ENCODE measurements around the gene MYO1D. TPM values are rescaled to one million over a fixed set of nuclear protein-coding genes. Genes with fewer than 3 reads are reported as not detected.
"Not testable (repeated sequence)": the region's sequence is repeated elsewhere in the genome, so short reads cannot be mapped to it uniquely, and the experiment has no call there.

MYO1D gene
- total RNA-seq, 1 donor from 2014 or later: 12.9 TPM

GRCh38 chr17:32755045-32755805, 121.7 kb downstream of the MYO1D start:
- Mint-ChIP-seq H3K4me3 (no peak overlapping the region), H3K27me3 (no peaks in the 10 kb centered on the region), H3K9me3 (no peaks in the 10 kb centered on the region), H3K4me1 (peaks cover 9% of the 10 kb centered on the region), H3K27ac (no peak overlapping the region), H3K36me3 (ENCODE audit: low read depth) (no peaks in the 10 kb centered on the region)
- intact Hi-C loops (cut with micrococcal nuclease): loop anchor here (1.0 to 5.0 kb wide), 5 partner anchors 96 to 503 kb away; partner anchors contain the start of gene CDK5R1
- DNase-seq: no peak

- Mint-ChIP-seq H3K9me3 (no peaks in the 10 kb centered on the region), H3K27me3 (no peaks in the 10 kb centered on the region), H3K36me3 (ENCODE audit: low read depth) (no peaks in the 10 kb centered on the region), H3K4me1 (peaks cover 2% of the 10 kb centered on the region), H3K27ac (no peak overlapping the region), H3K4me3 (no peak overlapping the region)
- intact Hi-C loops (cut with micrococcal nuclease): no loop called here
- no peak for DNase-seq
These were observed 124.0 kb downstream of the MYO1D start for GRCh38 chr17:32752934-32753333.

DNA sequence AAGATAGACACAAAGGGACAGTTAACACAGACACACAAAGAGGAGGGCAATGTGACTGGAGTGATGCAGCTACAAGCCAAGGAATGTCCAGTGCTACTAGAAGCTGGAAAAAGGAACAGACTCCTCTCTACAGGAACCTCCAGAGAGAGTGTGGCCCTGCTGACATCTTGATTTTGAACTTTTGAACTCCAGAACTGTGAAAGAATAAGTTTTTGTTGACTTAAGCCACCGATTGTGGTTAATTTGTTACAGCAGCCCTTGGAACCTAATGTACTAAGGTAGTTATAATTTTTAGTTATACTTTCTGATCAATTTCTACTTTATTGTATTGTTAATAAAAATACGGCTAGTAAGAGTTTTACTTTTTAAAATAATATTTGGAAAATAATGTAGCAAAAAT, 129.1 kb downstream of the MYO1D start:
- intact Hi-C loops (cut with micrococcal nuclease): no loop called here
- Mint-ChIP-seq H3K27ac (no peak overlapping the region), H3K27me3 (no peaks in the 10 kb centered on the region), H3K9me3 (no peaks in the 10 kb centered on the region), H3K4me3 (no peak overlapping the region), H3K4me1 (no peaks in the 10 kb centered on the region), H3K36me3 (ENCODE audit: low read depth) (no peaks in the 10 kb centered on the region)
- DNase-seq: no peak

DNA sequence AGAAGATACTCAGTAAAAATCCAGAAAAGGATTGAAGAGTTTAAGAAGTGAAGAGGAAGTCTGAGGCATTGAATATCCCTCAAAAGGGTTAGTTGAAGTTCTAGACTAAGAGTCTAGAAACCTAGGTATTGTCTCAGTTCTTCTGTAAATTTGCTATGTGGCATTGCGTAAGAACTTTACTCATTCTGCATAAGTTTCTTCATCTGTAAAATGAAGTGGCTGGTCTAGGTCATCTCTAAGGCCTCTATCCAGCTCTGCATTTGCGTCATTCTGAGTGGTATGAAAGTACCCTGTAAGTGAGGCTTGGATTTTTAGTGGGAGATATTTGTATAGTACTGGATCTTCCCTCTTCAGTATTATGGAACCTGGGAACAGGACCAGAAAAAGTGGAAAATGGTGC, 130.2 kb downstream of the MYO1D start:
- DNase-seq: no peak
- Mint-ChIP-seq H3K36me3 (ENCODE audit: low read depth) (no peaks in the 10 kb centered on the region), H3K4me3 (no peak overlapping the region), H3K9me3 (no peaks in the 10 kb centered on the region), H3K27ac (no peak overlapping the region), H3K27me3 (no peaks in the 10 kb centered on the region), H3K4me1 (no peaks in the 10 kb centered on the region)
- intact Hi-C loops (cut with micrococcal nuclease): no loop called here

DNA sequence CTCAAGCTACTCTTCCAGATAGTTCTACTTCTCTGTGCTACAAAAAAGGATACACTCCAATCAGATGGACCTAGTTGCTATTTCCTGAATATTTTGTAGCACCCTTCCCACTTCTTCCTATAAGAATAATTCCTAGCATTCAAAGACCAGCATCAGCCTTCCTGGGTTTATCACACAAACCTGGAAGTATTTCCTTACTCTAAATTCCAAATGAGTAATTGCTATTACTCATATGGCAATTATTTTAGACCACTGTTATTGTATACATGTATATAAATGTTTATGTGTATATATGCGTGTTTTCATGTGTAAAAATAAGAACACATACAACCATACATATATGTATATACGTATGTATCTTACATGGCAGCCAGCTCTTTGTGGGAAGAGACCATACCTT, 130.6 kb downstream of the MYO1D start:
- Mint-ChIP-seq H3K27ac (no peak overlapping the region), H3K36me3 (ENCODE audit: low read depth) (no peaks in the 10 kb centered on the region), H3K4me3 (no peak overlapping the region), H3K4me1 (no peaks in the 10 kb centered on the region), H3K9me3 (no peaks in the 10 kb centered on the region), H3K27me3 (no peaks in the 10 kb centered on the region)
- DNase-seq: no peak
- intact Hi-C loops (cut with micrococcal nuclease): no loop called here

DNA sequence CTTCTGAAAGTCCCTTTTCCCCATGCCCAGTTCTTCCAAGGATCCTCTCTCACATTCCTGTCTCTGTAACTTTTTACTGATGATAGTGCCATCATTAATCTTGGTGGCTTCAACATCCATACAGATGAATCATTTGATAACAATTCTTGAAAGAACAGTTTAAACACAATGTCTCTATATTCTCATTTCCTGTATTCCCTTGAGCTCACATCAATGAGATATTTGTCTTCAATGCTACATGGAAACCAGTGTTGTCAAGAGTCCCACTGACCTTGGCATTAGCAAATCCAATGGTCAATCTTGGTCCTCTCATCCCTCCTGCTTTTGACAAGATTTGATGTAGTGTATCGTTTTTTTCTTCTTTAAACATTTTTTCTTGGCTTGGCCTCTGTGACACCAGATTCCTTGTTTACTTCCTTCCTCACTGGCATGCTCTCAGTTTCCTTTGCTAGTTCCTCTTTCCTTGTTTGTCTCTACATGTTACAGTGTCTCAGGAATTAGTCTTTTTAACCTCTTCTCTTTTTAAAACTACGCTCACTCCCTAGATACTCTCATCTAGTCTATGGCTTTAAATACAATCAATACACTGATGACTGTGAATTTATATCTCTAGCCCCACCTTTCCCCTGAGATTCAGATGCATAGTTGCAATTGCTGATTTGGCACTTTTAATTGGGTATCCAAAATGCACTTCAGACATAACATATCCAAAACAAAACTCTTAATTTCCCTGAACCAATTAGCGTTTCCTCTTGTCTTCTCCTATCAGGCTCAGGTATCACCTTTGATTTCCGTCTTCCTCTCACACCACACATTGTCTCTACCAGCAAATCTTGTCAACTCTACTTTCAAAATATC, 134.0 kb downstream of the MYO1D start:
- Mint-ChIP-seq H3K36me3 (ENCODE audit: low read depth) (no peaks in the 10 kb centered on the region), H3K4me1 (no peaks in the 10 kb centered on the region), H3K27me3 (no peaks in the 10 kb centered on the region), H3K9me3 (no peaks in the 10 kb centered on the region), H3K4me3 (no peak overlapping the region), H3K27ac (no peak overlapping the region)
- DNase-seq: no peak
- intact Hi-C loops (cut with micrococcal nuclease): no loop called here

- Mint-ChIP-seq H3K4me3 (no peak overlapping the region), H3K4me1 (no peaks in the 10 kb centered on the region), H3K27me3 (no peaks in the 10 kb centered on the region), H3K36me3 (ENCODE audit: low read depth) (no peaks in the 10 kb centered on the region), H3K9me3 (no peaks in the 10 kb centered on the region), H3K27ac (no peak overlapping the region)
- no peak for DNase-seq
- intact Hi-C loops (cut with micrococcal nuclease): no loop called here
These were observed 135.5 kb downstream of the MYO1D start for GRCh38 chr17:32741381-32741780.

GRCh38 chr17:32739722-32740121, 137.2 kb downstream of the MYO1D start:
- Mint-ChIP-seq H3K27ac (no peak overlapping the region), H3K9me3 (no peaks in the 10 kb centered on the region), H3K27me3 (no peaks in the 10 kb centered on the region), H3K36me3 (ENCODE audit: low read depth) (no peaks in the 10 kb centered on the region), H3K4me3 (no peak overlapping the region), H3K4me1 (no peaks in the 10 kb centered on the region)
- DNase-seq: no peak
- intact Hi-C loops (cut with micrococcal nuclease): no loop called here

DNA sequence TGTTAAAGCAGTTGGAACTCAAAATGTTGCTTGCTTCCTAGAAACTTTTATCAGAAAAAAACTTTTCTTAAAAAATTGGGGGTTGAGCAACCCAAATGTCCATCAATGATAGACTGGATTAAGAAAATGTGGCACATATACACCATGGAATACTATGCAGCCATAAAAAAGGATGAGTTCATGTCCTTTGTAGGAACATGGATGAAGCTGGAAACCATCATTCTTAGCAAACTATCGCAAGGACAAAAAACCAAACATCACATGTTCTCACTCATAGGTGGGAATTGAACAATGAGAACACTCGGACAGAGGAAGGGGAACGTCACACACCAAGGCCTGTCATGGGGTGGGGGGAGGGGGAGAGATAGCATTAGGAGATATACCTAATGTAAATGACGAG, 137.8 kb downstream of the MYO1D start:
- H3K4me1 Mint-ChIP-seq; H3K9me3 Mint-ChIP-seq; H3K27me3 Mint-ChIP-seq; H3K27ac Mint-ChIP-seq; intact Hi-C loops (cut with micrococcal nuclease); H3K36me3 Mint-ChIP-seq (ENCODE audit: low read depth); DNase-seq; H3K4me3 Mint-ChIP-seq: not testable (repeated sequence)

DNA sequence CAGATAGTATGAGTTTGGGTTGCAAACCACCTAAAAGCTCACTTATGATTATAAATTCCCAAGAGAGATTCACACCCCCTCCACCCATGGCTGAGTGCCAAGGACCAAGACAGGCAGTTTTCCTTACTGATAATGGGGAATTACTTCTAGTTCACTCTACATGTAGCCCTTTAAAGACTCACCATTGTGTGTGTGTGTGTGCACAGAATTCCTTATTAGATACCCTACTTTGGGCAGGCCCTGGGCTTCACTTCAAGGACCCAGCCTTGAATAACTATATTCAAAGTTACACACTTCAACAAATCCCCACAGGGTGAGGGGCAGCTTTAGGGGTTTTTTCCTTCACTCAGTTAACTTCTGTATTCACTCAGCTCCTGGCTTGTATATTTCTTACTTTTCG, 143.5 kb downstream of the MYO1D start:
- no peaks in the 10 kb centered on the region for H3K36me3 Mint-ChIP-seq (ENCODE audit: low read depth)
- H3K9me3 Mint-ChIP-seq: peaks cover 5% of the 10 kb centered on the region
- DNase-seq: no peak
- H3K27me3 Mint-ChIP-seq: no peaks in the 10 kb centered on the region
- intact Hi-C loops (cut with micrococcal nuclease): no loop called here
- H3K27ac Mint-ChIP-seq: no peak overlapping the region
- H3K4me1 Mint-ChIP-seq: no peaks in the 10 kb centered on the region
- no peak overlapping the region for H3K4me3 Mint-ChIP-seq

- H3K27me3 Mint-ChIP-seq: no peaks in the 10 kb centered on the region
- DNase-seq: no peak
- intact Hi-C loops (cut with micrococcal nuclease): no loop called here
- H3K36me3 Mint-ChIP-seq (ENCODE audit: low read depth): no peaks in the 10 kb centered on the region
- no peak overlapping the region for H3K27ac Mint-ChIP-seq
- no peak overlapping the region for H3K4me3 Mint-ChIP-seq
- H3K4me1 Mint-ChIP-seq: no peaks in the 10 kb centered on the region
- H3K9me3 Mint-ChIP-seq: peaks cover 5% of the 10 kb centered on the region
These were observed 144.0 kb downstream of the MYO1D start for GRCh38 chr17:32732900-32733299.

- Mint-ChIP-seq H3K9me3 (peaks cover 5% of the 10 kb centered on the region), H3K4me1 (no peaks in the 10 kb centered on the region), H3K27me3 (no peaks in the 10 kb centered on the region), H3K4me3 (no peak overlapping the region), H3K27ac (no peak overlapping the region), H3K36me3 (ENCODE audit: low read depth) (no peaks in the 10 kb centered on the region)
- intact Hi-C loops (cut with micrococcal nuclease): no loop called here
- no peak for DNase-seq
These were observed 144.7 kb downstream of the MYO1D start for GRCh38 chr17:32732296-32732642.

- H3K4me3 Mint-ChIP-seq: no peak overlapping the region
- no peaks in the 10 kb centered on the region for H3K4me1 Mint-ChIP-seq
- peaks cover 5% of the 10 kb centered on the region for H3K9me3 Mint-ChIP-seq
- DNase-seq: no peak
- intact Hi-C loops (cut with micrococcal nuclease): no loop called here
- no peaks in the 10 kb centered on the region for H3K36me3 Mint-ChIP-seq (ENCODE audit: low read depth)
- no peaks in the 10 kb centered on the region for H3K27me3 Mint-ChIP-seq
- H3K27ac Mint-ChIP-seq: no peak overlapping the region
These were observed 145.2 kb downstream of the MYO1D start for GRCh38 chr17:32731556-32732295.

DNA sequence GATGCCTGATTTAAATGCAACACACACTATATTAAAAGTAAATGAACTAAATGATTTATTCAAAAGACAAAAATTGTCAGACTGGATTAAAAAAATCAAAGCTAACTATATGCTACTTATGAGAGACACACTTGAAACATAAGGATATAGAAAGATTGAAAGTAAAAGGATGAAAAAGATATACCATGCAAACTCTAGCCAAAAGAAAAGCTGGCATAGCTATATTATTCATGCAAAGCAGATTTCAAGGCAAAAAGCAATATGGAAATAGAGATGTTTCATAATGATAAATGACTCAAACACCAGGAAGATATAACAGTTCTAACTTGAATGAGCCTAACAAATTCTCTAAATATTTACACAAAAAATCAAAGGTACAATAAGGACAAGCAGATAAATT, 149.2 kb downstream of the MYO1D start:
- no peak for DNase-seq
- Mint-ChIP-seq H3K4me3 (no peak overlapping the region), H3K27me3 (peaks cover 3% of the 10 kb centered on the region), H3K27ac (no peak overlapping the region), H3K4me1 (no peaks in the 10 kb centered on the region), H3K9me3 (peaks cover 13% of the 10 kb centered on the region), H3K36me3 (ENCODE audit: low read depth) (peaks cover 5% of the 10 kb centered on the region)
- intact Hi-C loops (cut with micrococcal nuclease): no loop called here

All from activated CD4-positive, alpha-beta T cell treated with anti-CD3 and anti-CD28 coated beads, Interleukin-2, amount 10 ng/mL, durations not matched to agents 24 days and 14 days (primary cell).